Pons (tissue), 1 donor: ENCODE results near the gene ABLIM1.

ENCODE experiments used
- DNase-seq: peaks from one replicate; pipeline ENCODE4 v3.0.0-alpha.2; 2016; ENCODE audit warnings: low spot score

ABLIM1 gene

DNA sequence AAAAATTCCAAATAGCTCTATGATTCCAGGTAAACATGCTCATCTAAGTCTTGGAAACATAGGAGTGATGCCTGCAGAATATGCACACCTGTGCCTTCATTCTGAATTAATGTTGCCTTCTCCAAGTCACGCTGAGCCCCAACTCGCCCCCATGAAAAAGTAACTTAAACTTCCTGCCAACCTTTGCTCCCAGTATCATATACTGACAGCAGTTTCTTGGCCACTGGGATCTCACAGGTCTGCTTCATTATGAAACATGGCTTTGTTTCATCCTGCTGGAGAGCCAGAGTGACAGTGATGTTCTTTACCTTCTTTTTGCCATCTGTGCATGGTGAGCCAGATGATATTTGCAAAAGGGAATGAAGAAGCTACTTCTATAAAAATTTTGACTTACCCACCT, 34.9 kb downstream of the ABLIM1 start:
- no peak for DNase-seq

DNA sequence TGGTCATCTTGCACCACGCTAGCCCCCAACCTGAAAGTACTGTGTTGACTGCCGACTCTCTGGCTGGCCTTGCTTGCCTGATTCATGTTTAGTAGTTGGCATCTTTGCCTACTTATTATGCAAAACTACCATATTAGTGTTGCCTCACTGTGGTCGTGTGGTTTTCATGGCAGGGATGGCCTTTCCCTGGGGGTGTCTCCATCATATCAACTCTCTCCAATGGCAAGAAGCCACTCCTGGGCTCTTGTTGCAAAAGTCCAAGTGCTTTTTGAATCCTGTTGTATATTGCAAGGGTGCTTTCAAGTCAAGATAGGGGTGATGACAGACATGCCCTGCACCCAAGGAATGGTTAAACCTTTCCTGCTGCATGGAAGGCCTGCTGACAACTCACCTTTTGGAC, 39.4 kb downstream of the ABLIM1 start:
- no peak for DNase-seq

DNA sequence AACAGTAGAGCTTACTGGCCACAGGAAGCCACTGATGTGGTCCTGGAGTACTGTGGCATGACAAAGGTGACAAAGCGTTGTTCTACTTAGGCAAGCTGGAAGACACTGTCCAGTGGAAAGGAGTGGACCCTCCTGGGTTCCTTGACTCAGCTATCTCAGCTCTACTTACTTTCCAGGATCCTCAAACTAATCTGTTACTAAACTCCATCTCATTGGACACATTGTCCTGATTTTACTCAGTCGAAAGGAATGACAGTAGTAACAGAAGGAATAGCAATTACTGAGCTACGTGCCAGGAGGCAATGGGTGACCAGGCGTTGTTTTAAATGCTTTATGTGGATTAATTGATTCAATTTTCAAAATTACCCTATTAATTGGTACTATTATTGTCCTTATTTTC, 41.6 kb downstream of the ABLIM1 start:
- no peak for DNase-seq

DNA sequence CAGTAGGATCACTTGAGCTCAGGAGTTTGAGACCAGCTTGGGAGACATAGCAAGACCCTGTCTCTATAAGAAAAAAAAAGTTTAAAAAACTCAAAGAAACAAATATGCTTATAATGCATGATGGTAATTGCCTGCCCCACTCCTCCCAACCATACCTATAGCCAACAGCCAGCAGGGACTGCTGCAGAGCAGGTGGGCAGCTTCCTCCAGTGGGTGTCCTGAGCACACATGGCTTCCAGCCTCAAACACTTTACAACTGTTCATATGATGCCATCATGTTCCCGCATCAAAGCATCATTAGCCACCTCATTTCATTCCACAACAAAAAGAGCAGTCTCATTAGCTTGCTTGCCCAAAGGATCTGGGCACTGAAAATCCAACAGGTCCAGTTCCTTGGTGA, 42.0 kb downstream of the ABLIM1 start:
- no peak for DNase-seq

DNA sequence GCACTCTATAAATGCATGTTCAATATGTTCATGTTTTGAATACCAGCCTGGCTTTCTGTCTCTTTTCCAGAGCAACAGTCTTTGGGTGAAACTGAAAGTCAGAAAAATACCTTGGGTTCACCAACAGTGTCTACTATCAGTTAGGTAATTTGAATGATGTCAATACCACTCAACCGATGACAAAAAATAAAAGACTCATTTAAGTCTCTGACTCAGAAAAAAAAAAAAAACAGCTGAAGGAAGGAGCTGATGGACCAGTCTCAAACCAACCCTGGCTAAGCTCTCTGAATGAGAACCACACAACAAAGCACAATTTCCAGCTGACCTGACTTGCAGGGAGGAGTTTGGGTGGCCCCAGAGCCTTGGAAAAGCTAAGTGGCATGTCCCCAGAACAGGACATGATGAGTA, 42.5 kb downstream of the ABLIM1 start:
- DNase-seq = no peak

DNA sequence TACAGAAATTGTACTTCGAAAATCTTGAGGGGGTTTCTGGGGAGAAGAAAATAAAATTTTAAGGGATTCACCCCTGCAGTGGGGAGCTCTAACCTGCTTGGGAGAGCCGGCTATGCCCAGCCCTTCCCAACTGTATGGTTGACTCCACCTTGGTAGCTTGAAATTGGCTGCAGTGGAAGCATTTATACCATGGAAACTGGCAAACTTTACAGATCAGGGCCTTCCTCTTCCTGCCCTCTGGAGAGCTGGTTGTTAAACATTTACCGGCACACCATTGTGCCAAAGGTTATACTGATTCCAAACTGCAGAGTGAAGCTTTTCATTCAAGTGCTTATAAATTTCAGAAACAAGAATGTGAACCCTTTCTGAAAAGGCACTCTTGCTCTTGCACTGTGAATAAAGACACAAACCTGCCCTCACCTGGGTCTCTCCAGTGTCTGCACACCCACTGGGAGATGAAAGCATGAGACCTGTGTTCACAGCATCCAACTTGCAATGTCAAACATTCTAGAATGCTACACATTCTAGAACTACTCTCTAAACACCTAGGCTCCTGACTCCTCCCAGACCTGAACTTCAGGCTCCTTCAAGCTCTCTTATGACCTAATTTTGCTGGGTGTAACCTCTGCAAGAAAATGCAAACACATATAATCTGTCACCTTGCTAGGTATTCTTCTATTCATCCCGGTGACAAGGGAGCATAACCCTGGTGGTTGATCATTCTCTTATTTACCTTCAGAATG, 44.7 kb downstream of the ABLIM1 start:
- DNase-seq = no peak

DNA sequence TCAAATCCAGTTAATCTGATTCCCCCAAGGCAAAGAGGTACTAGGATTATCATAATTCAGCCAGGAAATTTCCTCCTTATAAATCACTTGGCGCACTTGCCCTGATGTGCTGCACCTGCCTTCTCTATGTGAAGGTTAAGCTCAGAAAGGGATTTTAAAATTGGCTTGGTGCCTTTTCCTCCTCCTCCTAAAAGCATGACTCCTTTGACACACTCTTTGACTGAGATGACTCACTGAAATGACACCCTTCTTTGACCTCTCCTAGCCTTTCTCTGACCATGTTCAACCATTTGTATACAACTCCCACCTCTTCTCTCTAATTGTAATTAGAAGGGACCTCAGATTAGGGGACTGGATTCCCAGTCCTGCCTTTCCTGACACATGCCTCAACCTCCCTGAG, 46.5 kb downstream of the ABLIM1 start:
- DNase-seq = no peak

DNA sequence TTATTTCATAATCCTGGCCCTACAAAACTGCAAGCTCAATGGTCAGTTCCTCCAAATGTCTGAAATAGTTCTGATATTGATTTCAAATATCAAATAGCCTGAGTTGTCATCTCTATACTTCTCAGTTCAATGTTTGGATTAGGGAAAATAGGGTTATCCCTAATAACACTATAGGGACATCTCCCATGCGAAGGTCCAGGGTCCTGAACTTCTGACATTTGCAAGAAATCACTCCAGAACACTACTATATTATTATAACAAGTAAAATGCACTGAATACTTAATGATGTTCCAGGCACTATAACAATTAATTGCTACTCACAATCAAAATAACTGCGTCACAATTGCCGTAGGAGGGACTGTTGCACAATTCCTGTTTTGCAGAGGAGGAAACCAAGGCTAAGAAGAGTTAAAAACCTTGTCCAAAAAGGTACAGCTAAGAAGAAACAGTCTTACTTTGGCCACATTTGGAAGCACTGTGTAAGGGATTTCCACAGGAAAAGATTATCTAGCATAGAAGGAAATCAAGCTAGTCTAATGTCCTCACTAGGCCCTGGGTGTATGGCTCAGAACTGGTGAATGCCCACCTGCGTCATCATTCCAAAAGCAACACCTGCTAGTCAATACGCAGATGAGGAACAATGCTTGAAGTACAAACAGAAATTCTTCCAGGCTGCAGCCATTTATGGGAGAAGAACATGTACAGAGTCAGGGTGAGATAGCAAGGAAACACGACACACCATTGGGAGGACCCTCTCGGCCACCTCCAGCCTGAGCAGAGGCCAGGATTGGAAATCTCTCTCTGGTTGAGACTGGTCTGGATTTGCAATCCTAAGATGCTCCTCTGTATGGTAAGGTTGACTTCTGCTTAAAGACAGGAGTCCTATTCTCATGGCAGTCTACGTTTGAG, 48.3 kb downstream of the ABLIM1 start:
- DNase-seq = no peak

DNA sequence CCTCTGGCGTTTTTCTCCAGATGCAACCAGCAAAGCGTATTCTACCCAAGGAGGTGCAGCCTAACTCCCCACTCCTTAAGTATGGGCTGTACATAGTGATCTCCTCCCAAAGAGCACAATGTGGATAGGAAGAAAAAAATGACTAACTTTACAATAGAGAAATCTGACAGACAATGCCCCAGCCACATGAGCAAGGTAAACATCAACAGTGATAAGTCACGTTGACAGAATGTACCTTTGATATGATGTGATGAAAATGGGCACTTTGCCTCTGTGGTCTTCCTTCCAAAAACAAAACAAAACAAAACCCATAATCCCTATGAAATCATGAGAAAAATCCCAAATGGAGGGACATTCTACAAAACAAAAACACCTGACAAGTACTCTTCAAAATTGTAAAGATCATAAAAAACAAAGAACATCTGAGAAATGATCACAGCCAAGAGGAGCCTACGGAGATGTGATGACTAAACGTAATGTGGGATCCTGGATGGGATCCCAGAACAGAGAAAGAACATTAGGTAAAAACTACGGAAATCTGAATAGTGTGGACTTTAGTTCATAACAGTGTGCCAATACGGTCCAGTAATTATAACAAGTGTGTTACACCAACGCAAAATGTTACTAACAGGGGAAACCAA, 50.6 kb downstream of the ABLIM1 start:
- peak; percentile 34 for DNase-seq

DNA sequence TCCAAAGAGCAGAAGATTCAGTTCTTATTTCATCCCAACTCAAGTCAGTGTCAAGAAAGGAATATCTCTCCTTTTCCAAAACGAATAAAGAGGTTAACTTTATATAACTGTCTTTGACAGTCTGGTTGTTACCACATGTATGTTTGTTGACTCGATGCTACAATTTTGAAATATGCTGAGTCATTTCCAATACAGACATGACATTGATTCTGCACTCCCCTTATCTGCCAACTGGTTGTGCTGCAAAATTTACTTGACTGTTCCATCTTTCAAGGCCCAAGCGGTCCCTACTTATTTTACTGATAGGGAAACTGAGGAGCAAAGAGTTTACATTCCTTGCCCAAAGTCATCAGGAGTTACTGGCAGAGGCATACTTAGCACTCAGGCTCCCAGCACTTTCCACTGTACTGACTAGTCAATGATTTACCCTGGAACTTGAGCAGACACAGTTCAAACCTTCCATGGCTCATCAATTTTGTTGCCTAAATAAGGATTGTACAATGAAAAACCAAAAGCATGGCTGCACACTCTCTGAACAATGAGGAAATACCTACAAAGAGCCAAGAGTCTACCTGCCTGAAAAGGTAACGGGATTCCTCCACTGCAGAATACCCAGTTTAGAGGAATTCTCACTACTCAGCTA, 52.8 kb downstream of the ABLIM1 start:
- DNase-seq = no peak

DNA sequence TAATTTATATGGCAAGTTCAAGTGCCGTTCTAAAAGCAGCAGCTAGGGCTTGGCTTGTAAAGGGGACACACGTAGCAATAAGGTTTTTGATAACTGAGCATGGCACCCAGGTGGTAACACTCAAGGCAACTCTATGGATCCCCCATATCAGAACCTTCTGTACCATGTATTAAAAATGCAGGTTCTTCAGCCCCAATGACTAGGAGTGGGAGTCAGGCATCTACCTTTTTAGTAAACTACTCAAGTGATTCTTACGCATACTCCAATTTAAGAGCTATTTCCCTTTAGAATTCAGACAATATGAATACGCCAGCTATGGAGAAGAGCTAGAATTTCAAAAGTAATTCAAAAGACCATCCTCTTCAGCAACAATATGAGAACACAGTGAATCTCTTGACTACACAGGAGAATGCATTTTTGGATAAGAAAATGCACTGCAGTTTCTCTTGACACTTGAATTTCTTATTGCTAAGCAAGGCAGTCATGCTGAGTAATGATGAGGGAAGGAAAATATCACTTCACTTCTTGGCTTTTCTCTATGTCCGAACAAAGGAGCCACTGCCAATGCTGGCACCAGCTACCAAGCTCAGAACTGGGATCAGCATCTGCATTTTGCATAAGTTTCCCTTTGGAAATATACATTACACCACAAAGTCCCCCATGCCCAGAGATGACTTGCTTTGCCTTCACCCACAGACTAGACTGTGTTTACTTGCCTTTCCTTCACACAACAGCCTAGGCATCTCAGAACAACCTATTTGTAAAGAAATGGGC, 53.5 kb downstream of the ABLIM1 start:
- peak; percentile 28 for DNase-seq

DNA sequence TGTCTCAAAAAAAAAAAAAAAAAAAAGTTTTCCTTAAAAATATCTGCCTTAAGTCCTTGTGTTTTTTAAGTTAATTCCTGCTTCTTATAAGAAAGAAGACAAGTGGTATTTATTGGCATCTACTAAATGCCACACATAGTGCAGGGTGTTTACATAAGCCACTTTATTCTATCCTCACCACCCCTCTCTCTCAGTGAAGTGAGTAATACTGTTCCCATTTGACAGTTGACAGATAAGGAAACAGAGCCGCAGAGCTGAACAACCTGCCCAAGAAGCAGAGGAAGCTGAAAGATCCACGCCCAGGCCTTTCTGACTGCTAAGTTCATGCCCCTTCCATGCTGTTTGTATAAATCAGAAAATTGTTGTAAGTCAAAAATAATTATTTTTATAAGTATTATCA, 54.1 kb downstream of the ABLIM1 start:
- no peak for DNase-seq

DNA sequence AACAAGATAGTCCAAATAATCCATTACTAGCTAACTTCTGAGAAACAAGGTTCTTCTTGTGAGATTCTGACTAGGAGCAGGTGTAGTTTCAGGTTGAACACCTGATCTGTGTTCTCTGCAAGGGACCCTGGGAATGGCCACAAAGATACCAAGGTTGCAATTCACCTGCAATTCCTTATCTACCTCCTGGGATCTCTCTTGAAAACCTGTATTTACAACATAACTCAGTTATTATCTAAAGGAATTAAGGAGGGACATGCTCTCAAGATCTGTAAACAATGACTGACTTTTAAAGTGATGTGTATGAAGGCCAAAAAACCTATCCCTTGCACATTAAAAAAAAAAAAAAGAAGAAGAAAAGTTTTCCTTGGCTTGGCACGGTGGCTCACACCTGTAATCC, 54.8 kb downstream of the ABLIM1 start:
- no peak for DNase-seq

DNA sequence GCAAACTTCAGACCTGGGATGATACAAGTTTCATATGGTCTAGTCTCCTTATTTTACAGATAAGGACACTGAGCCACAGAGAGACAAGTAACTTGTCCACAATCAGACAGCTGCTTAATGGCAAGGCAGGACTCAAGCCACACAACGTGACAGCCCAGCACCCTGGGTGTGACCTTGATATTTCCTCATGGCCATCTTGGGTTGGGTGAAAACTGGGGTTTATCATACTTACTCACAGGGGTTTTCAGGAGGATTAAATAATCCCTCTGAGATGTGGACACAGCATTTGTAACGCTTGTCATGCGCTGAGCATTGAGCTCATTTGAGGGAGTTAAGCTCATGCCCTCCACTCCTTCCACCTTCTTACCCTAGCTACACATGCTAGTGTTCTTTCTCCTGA, 58.0 kb downstream of the ABLIM1 start:
- DNase-seq = no peak

DNA sequence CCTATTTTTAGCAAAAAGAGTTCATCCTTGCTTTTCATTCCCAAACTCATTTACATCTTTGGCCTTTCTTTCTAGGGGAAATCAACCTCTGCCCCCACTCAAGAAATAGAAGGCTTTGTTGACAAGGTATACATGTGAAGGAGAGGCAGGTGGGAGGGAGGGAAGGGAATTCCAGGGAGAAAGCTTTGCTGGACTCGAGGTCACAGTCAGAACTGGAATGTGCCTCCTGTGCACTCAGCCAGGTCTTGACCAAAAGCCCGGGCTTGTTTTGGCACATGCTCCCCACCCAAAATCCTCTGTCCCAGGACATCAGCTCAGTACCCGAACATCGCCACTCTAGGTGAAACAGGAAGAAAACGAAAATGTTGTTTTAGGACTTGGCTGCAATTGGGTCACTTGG, 61.3 kb downstream of the ABLIM1 start:
- no peak for DNase-seq

DNA sequence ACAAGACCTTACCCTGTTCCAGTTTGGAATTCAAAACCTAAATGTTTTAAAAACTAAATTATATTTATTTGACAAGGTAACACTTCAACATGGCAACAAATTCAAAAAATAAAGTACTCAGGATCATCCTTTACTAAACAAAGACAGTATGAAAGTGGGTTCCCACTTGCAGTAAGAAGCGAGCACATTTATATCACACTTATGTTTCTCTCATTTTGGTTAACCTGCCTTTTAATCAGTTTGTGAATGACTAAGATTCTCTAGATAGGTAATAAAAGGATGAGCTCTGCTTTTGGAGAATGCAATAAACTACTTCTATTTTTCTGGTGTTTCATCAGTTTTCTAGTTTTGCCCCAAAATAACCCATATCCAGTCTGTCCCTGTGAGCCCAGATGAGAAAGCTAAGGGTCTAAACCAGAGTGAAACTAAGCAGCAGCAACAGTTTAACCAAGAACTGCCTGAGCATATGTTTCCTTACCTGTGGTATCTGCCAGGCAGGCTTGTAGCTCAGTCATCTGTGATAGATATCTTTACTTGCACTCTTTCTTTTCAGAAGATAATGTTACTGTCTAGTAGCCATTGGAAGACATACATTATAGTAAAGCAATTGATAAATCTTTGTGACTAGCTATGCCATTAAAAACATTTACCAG, 64.1 kb downstream of the ABLIM1 start:
- no peak for DNase-seq

DNA sequence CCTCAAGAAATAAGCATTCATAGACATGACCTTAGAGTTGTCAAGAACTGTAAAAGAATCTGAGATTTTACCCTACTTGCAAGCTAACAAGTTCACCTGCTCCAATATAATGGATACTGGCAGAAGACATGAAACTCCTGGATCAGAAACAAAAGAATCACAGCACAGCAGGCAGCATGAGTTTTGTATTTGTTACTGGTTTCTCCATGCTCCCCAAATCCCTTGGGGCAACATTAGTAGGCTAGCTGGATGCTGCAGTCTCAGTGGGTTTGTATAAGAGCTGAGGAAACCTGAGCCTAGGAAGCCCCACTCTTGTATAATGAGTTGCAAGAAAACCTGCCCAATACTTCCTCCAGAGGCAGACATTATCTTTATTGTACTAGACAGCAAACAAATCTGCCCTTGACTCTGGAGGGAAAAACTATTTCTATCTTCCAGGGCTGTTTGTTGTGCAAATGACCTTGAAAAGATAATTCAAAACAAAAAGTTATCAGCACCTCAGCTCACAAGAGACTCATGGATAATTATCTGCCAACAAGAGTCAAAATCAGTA, 64.8 kb downstream of the ABLIM1 start:
- no peak for DNase-seq

DNA sequence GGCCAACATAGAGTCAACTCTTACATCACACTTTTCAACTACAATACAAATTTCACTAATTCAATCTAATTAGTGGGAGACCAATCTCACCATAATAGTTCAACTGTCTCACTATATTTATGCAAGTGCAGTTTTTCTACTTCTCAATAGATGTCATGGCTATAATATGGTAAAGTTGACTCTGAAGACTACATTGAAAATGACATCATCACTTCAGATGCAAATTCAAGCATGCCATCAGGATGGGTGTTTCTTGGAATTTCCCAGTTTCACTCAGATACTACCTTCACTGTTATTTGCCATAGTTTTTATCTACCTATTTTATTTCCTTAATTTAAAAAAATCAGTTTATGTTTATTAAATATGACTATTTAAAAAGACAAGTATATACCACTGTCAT, 67.1 kb downstream of the ABLIM1 start:
- DNase-seq = no peak

DNA sequence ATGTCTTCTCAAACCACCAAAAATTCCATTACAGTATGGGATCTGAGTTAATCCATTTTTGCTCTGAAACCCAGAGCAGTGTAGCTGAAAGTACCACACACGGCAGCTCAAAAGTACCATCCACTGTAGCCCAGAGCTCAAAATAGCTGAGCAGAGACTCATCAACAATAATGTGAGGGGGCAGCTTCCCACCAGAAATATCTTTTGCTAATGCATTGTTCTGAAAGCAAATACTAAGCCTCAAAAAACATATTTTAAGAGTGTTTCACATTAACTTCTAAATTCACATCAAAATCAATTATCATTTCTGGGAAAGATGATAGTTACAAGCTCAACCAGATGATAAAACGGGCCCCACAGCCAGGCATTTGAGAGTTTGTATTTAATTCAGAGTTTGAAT, 73.7 kb downstream of the ABLIM1 start:
- no peak for DNase-seq

DNA sequence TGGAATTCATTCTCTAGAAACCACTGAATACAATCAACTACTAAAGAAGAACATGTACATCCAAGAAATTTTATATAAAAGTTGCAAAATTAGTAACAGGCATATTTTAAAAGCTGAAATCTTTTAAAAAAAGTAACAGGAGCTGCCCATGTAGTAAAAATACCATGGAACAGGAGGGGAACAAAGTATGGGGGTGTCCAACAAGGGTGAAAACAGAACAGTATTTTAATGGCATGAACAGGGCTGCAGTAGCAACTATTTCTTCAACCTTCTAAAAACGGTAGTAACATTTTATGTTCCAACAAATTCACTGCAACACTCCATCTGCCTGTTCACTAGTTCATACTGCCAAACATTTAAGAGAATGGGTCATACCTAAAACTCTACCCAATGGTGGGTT, 77.0 kb downstream of the ABLIM1 start:
- no peak for DNase-seq

DNA sequence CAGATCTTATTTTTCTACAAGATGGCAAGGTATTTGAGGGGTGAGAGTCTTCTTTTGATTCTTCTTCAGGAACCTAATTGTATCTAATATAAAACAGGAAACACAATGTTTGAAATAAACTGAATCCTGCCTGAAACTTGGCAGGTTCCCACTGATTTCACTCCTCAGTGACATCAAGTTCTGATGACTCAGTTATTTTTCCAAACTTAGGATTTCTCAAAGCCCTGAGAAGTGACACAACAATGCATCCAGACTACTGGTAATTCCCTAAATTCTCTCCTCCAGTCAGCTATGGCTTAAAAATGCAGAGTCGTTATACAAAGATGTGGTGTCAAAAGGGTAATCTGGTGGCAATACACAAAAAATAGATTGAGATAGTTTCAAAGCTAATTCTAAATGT, 80.9 kb downstream of the ABLIM1 start:
- no peak for DNase-seq
